Mesenchymal stem cell (in vitro differentiated cells and primary cell): ENCODE results near the gene RARS2.

Source experiments
- DNase-seq: peaks from one replicate; pipeline ENCODE4 v3.0.0-alpha.2; 2013
- H2AFZ ChIP-seq: one replicate; pipeline ENCODE4 v1.6.1; 2013; ENCODE audit warnings: low read depth, mild to moderate bottlenecking, control low read depth, inconsistent platforms, low read length, moderate library complexity
- H2AK5ac ChIP-seq: 2 replicates; pipeline ENCODE4 v1.6.1; 2013; ENCODE audit warnings: low read length, moderate library complexity, mild to moderate bottlenecking, inconsistent platforms; ENCODE audit not compliant: severe bottlenecking
- H2BK120ac ChIP-seq: one replicate; pipeline ENCODE4 v1.6.1; 2013; ENCODE audit warnings: low read depth, mild to moderate bottlenecking, inconsistent platforms, low read length, moderate library complexity
- H2BK12ac ChIP-seq, 2 experiments: one replicate each; pipeline ENCODE4 v1.6.1; 2013; ENCODE audit warnings: inconsistent platforms in 2 of 2, low read length in 2 of 2, mild to moderate bottlenecking in 2 of 2, moderate library complexity in 2 of 2, control low read depth in 1 of 2
- H2BK15ac ChIP-seq: one replicate; pipeline ENCODE4 v1.6.1; 2013; ENCODE audit warnings: mild to moderate bottlenecking, low read depth, inconsistent platforms; ENCODE audit not compliant: poor library complexity, severe bottlenecking
- H2BK5ac ChIP-seq: 2 replicates; pipeline ENCODE4 v1.6.1; 2013; ENCODE audit warnings: low read depth, mild to moderate bottlenecking, low read length, control low read depth, inconsistent platforms; ENCODE audit not compliant: poor library complexity, severe bottlenecking
- H3K14ac ChIP-seq, 2 experiments: one replicate each; pipeline ENCODE4 v1.6.1; 2013; ENCODE audit warnings: inconsistent platforms in 2 of 2, low read length in 2 of 2, control low read depth in 1 of 2, mild to moderate bottlenecking in 1 of 2, moderate library complexity in 1 of 2
- H3K18ac ChIP-seq, 2 experiments: one replicate each; pipeline ENCODE4 v1.6.1; 2013; ENCODE audit warnings: inconsistent platforms in 2 of 2, low read length in 2 of 2, control low read depth in 1 of 2, low read depth in 1 of 2, mild to moderate bottlenecking in 1 of 2
- H3K23ac ChIP-seq, 2 experiments: one replicate each; pipeline ENCODE4 v1.6.1; 2013; ENCODE audit warnings: inconsistent platforms in 2 of 2, low read length in 2 of 2, mild to moderate bottlenecking in 2 of 2, moderate library complexity in 2 of 2, control low read depth in 1 of 2
- H3K27ac ChIP-seq: 2 replicates; pipeline ENCODE4 v1.5.1; 2013; ENCODE audit warnings: mild to moderate bottlenecking, moderate library complexity, low read length, control low read depth, inconsistent platforms; ENCODE audit not compliant: poor library complexity, severe bottlenecking
- H3K27me3 ChIP-seq, 2 experiments: 2 replicates each; pipeline versions ENCODE4 v1.6.1 to v1.7.0; 2013; ENCODE audit warnings: low read length in 2 of 2, mild to moderate bottlenecking in 2 of 2, moderate library complexity in 2 of 2, control low read depth in 1 of 2, inconsistent platforms in 1 of 2; ENCODE audit not compliant: control insufficient read depth in 1 of 2, insufficient read depth in 1 of 2
- H3K36me3 ChIP-seq, 2 experiments: 2 replicates each; pipeline versions ENCODE4 v1.6.1 to v1.7.0; 2013; ENCODE audit warnings: low read length in 2 of 2, control low read depth in 1 of 2, inconsistent platforms in 1 of 2, low read depth in 1 of 2, mild to moderate bottlenecking in 1 of 2; ENCODE audit not compliant: insufficient read depth in 2 of 2, control insufficient read depth in 1 of 2
- H3K4ac ChIP-seq, 2 experiments: one replicate each; pipeline ENCODE4 v1.6.1; 2013; ENCODE audit warnings: inconsistent platforms in 2 of 2, low read length in 2 of 2, mild to moderate bottlenecking in 2 of 2, moderate library complexity in 2 of 2, control low read depth in 1 of 2, low read depth in 1 of 2
- H3K4me1 ChIP-seq: 2 replicates; pipeline ENCODE4 v1.6.1; 2013; ENCODE audit warnings: low read depth, low read length, control low read depth; ENCODE audit not compliant: control insufficient read depth, insufficient read depth
- H3K4me2 ChIP-seq: 2 replicates; pipeline ENCODE4 v1.6.1; 2013; ENCODE audit warnings: low read length, mild to moderate bottlenecking, inconsistent platforms; ENCODE audit not compliant: poor library complexity, severe bottlenecking
- H3K4me3 ChIP-seq, 2 experiments: 2 replicates each; pipeline versions ENCODE4 v1.5.1 to v1.7.0; 2013; ENCODE audit warnings: low read length in 2 of 2, mild to moderate bottlenecking in 2 of 2, control low read depth in 1 of 2, low read depth in 1 of 2; ENCODE audit not compliant: insufficient read depth in 1 of 2
- H3K79me1 ChIP-seq: replicated peaks from 2 replicates; pipeline ENCODE4 v1.6.1; 2013; ENCODE audit warnings: mild to moderate bottlenecking, control low read depth, low read length, inconsistent platforms; ENCODE audit not compliant: poor library complexity, severe bottlenecking
- H3K9ac ChIP-seq: 2 replicates; pipeline ENCODE4 v1.7.0; 2013; ENCODE audit warnings: mild to moderate bottlenecking, low read length, moderate library complexity
- H3K9me3 ChIP-seq: 2 replicates; pipeline ENCODE4 v1.7.0; 2013; ENCODE audit warnings: mild to moderate bottlenecking, low read length; ENCODE audit not compliant: control insufficient read depth
- H4K8ac ChIP-seq: one replicate; pipeline ENCODE4 v1.6.1; 2013; ENCODE audit warnings: inconsistent platforms, mild to moderate bottlenecking, low read length, moderate library complexity
- H4K91ac ChIP-seq: one replicate; pipeline ENCODE4 v1.6.1; 2013; ENCODE audit warnings: mild to moderate bottlenecking, low read length, inconsistent platforms
- WGBS: methylation state at CpG from one replicate; pipeline ENCODE4 v1.1.7; 2013; ENCODE audit warnings: mixed read lengths; 5-methylcytosine and 5-hydroxymethylcytosine counted together

Gene RARS2

DNA sequence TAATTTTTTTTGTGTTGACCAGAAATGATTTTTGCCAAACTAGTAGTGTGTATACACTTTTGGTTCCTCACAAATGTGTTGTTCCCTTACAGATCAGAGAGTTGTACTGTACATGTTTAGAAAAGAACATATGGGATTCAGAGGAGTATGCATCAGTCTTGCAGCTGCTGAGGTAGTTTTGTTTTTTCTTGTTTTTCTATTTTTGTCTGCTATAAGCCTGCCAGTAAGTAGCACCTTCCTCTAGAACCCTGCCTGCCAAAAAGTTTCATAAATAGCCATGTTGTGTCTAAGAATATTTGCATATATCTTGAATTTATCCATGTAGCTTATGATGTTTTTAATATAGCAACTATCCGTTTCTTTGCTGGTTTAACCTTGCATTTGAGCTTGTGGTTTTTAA lies 46.5 kb upstream of the RARS2 start:
- Histone ChIP-seq H3K4ac (no peak overlapping the region), H2AFZ (no peak overlapping the region), H3K4me2 (no peak overlapping the region), H3K36me3 (peaks cover 9 to 63% of the 10 kb centered on the region in 2 experiments), H3K79me1 (peaks cover 5% of the 10 kb centered on the region), H3K4me3 (no peak overlapping the region), H3K9me3 (no peaks in the 10 kb centered on the region), H4K91ac (no peak overlapping the region), H3K23ac (no peak overlapping the region), H2BK120ac (no peak overlapping the region), H3K9ac (no peak overlapping the region), H4K8ac (no peak overlapping the region), H2BK15ac (no peak overlapping the region), H2BK12ac (no peak overlapping the region), H3K4me1 (no peaks in the 10 kb centered on the region), H3K27me3 (no peaks in the 10 kb centered on the region), H3K27ac (no peak overlapping the region), H3K18ac (no peak overlapping the region), H2AK5ac (no peak overlapping the region), H3K14ac (no peak overlapping the region), H2BK5ac (no peak overlapping the region)
- 80% methylated on average over 1 of the region's 1 CpG for WGBS
- no peak for DNase-seq

DNA sequence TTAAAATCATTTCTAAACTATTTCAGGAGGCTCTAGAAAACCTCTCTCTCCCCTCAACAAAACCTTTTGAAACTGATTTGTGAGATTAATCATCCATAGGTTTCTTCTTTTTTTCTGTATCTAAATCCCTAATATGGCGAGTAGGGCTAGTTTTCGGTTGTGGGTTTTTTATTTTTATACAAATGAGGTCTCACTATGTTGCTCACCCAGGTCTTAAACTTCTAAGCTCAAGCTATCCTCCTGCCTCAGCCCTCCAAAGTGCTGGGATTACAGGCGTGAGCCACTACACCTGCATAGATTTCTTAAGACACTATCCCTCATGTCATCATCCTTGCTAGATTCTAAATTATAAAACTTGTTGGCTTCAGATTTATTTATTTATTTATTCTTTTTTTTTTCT lies 44.1 kb upstream of the RARS2 start:
- Histone ChIP-seq H3K4me1 (no peaks in the 10 kb centered on the region), H3K14ac (no peak overlapping the region), H3K4me3 (no peak overlapping the region), H3K9me3 (no peaks in the 10 kb centered on the region), H3K27me3 (no peaks in the 10 kb centered on the region), H3K4me2 (no peak overlapping the region), H3K79me1 (peaks cover 2% of the 10 kb centered on the region), H3K27ac (no peak overlapping the region), H2BK12ac (no peak overlapping the region), H2BK120ac (no peak overlapping the region), H2AFZ (no peak overlapping the region), H3K4ac (no peak overlapping the region), H4K91ac (no peak overlapping the region), H3K18ac (no peak overlapping the region), H2BK5ac (no peak overlapping the region), H2AK5ac (no peak overlapping the region), H3K23ac (no peak overlapping the region), H4K8ac (no peak overlapping the region), H3K9ac (no peak overlapping the region), H3K36me3 (peaks cover 2 to 62% of the 10 kb centered on the region in 2 experiments), H2BK15ac (no peak overlapping the region)
- 100% methylated on average over 3 of the region's 3 CpGs for WGBS
- no peak for DNase-seq

DNA sequence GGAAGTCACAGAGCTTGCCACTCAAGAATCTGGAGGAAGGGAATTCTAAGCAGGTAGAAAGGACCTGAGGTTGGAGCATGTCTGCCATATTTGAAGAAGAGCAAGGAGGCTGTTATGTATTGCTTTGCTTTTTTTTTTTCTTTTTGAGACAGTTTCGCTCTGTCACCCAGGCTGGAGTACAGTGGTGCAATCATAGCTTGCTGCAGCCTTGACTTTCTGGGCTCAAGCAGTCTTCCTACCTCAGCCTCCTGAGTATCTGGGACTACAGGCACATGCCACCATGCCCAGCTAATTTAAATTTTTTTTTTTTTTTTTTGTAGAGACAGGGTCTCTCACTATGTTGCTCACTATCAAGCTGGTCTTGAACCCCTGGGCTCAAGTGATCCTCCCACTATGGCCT lies 41.0 kb upstream of the RARS2 start:
- no peak overlapping the region for H3K27ac ChIP-seq
- H3K4me2 ChIP-seq = no peak overlapping the region
- H3K4ac ChIP-seq = no peak overlapping the region
- no peaks in the 10 kb centered on the region for H3K4me1 ChIP-seq
- H4K91ac ChIP-seq = no peak overlapping the region
- H2AFZ ChIP-seq = no peak overlapping the region
- no peaks in the 10 kb centered on the region for H3K27me3 ChIP-seq
- no peak overlapping the region for H2BK15ac ChIP-seq
- no peak overlapping the region for H3K9ac ChIP-seq
- H4K8ac ChIP-seq = no peak overlapping the region
- DNase-seq = no peak
- no peak overlapping the region for H2BK5ac ChIP-seq
- H3K18ac ChIP-seq = no peak overlapping the region
- no peak overlapping the region for H3K14ac ChIP-seq
- no peak overlapping the region for H3K23ac ChIP-seq
- peaks cover 2 to 36% of the 10 kb centered on the region in 2 experiments for H3K36me3 ChIP-seq
- no peaks in the 10 kb centered on the region for H3K9me3 ChIP-seq
- no peak overlapping the region for H2AK5ac ChIP-seq
- no peak overlapping the region for H2BK120ac ChIP-seq
- H3K79me1 ChIP-seq = peaks cover 2% of the 10 kb centered on the region
- no CpG with 5 or more reads among the region's 1 CpG for WGBS
- H2BK12ac ChIP-seq = no peak overlapping the region
- H3K4me3 ChIP-seq = no peak overlapping the region

DNA sequence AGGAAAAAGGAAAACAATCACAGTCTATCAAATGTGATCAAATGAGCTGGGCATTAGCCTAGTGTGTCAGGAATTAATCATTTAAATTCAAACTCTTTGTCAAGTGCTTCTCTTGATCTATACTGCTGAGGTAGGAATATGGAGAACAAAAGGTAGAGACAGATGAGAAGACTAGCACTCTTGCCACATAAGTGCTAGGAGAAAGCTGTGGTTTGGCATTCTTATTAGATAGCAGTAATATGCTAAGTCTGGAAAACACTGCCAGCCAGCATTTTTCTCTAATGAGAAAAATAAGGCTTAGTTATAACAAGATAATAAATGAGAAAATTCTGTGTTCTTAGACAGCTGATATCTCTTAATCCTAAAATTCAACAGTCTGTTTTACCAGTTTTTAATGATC lies 39.1 kb upstream of the RARS2 start:
- no peak overlapping the region for H2AK5ac ChIP-seq
- no peak overlapping the region for H2AFZ ChIP-seq
- no peak overlapping the region for H3K4ac ChIP-seq
- H2BK5ac ChIP-seq = no peak overlapping the region
- H4K91ac ChIP-seq = no peak overlapping the region
- no peaks in the 10 kb centered on the region for H3K4me1 ChIP-seq
- no peak overlapping the region for H3K4me2 ChIP-seq
- no peak overlapping the region for H3K18ac ChIP-seq
- peaks cover 0 to 31% of the 10 kb centered on the region in 2 experiments for H3K36me3 ChIP-seq
- no peak overlapping the region for H4K8ac ChIP-seq
- H2BK15ac ChIP-seq = no peak overlapping the region
- H3K27ac ChIP-seq = no peak overlapping the region
- peak overlapping the region; percentile 20 for H3K9ac ChIP-seq
- H3K23ac ChIP-seq = no peak overlapping the region
- H3K79me1 ChIP-seq = no peaks in the 10 kb centered on the region
- H3K9me3 ChIP-seq = no peaks in the 10 kb centered on the region
- no peak overlapping the region for H2BK120ac ChIP-seq
- no peak overlapping the region for H3K4me3 ChIP-seq
- no peaks in the 10 kb centered on the region for H3K27me3 ChIP-seq
- no peak overlapping the region for H3K14ac ChIP-seq
- H2BK12ac ChIP-seq = no peak overlapping the region
- DNase-seq = no peak
